ENCODE data around the gene RACK1. TPM values are rescaled to one million over a fixed set of nuclear protein-coding genes. Genes with fewer than 3 reads are reported as not detected.
A peak's percentile ranks its signal among the peaks of the same experiment; 100 is the strongest.

Gene RACK1
- total and polyA plus RNA-seq, 2 experiments from 2014 or later, result 2,372 to 4,798 TPM

DNA sequence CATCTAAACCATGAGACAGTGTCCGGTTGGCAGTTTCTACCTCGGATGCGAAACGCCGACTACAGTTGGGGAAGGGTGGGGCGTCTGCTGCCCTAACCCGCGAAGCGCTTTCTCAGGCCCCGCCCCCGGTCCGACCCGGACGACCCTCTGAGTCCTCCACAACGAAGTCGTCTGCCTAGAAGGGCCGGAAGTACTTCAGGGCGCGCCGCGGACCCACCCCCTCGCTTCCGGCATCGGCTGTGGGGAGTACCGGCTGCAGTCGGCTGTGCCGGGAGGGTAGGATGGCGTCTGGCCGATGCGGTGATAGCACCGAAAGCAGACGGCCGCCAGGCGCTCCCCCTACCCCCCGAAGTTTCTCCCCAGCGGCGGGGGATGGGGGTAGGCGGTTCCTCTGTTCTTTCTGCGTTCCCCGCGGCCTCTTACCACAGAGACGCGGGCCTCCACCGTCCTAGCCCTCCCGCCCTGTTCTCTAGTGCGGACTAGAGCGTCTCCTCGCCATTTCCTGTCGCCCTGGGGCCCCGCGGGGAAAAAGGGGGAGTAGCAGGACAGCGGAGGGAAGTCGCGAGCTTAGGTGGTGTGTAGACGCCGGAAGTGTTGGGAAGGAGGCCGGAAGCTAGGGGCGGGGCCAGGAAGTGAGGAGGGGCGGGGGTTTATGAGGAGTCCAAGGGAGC is 20.5 kb downstream of the RACK1 start, which contains the start of gene TRIM41:
Gene TRIM41, plus strand, starts transcription at position 224 of the 671 bp plus-strand sequence. CDS start 719 bp downstream, outside the sequence.
- Mint-ChIP-seq H3K27ac (peak within 1 kb of the TSS; percentile 97), H3K4me3 (peak within 1 kb of the TSS; percentile 99), H3K4me1 (peaks cover 20% of the 10 kb centered on the region), H3K9me3 (peaks cover 14% of the 10 kb centered on the region), H3K36me3 (ENCODE audit: low read depth) (peaks cover 14% of the 10 kb centered on the region; the same call in 2 of the 3 replicates), H3K27me3 (ENCODE audit: insufficient read depth, low read depth, poor library complexity) (peaks cover 50% of the 10 kb centered on the region)
- H3F3A ChIP-seq (replicated peaks; ENCODE audit: low read depth), result peaks cover 8% of the 10 kb centered on the region; the same call in 1 of the 2 replicates
- H3K79me2 ChIP-seq (replicated peaks; ENCODE audit: insufficient read depth), result peaks cover 25% of the 10 kb centered on the region
- H3K27me3 ChIP-seq (ENCODE audit: insufficient read depth), result no peaks in the 10 kb centered on the region
- H3K4me2 ChIP-seq, result peak within 1 kb of the TSS; percentile 82
- H4K20me1 ChIP-seq (replicated peaks; ENCODE audit: insufficient read depth), result no peaks in the 10 kb centered on the region; the same call in 1 of the 2 replicates
- TF ChIP-seq, protein P1, sequence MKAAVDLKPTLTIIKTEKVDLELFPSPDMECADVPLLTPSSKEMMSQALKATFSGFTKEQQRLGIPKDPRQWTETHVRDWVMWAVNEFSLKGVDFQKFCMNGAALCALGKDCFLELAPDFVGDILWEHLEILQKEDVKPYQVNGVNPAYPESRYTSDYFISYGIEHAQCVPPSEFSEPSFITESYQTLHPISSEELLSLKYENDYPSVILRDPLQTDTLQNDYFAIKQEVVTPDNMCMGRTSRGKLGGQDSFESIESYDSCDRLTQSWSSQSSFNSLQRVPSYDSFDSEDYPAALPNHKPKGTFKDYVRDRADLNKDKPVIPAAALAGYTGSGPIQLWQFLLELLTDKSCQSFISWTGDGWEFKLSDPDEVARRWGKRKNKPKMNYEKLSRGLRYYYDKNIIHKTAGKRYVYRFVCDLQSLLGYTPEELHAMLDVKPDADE (IDR thresholded peaks at IDR 0.05), result peak; percentile 90
- TF ChIP-seq STAT1 (IDR thresholded peaks at IDR 0.05; ENCODE audit: unreplicated experiment) (no peak), CREB1 (CRISPR knock-in tag; IDR thresholded peaks at IDR 0.05; ENCODE audit: low read depth) (peak; percentile 29; the same call in 1 of the 2 replicates), POLR2AphosphoS5 (IDR thresholded peaks at IDR 0.05; ENCODE audit: low read depth) (peak; percentile 73)
- TF ChIP-seq, protein P2, sequence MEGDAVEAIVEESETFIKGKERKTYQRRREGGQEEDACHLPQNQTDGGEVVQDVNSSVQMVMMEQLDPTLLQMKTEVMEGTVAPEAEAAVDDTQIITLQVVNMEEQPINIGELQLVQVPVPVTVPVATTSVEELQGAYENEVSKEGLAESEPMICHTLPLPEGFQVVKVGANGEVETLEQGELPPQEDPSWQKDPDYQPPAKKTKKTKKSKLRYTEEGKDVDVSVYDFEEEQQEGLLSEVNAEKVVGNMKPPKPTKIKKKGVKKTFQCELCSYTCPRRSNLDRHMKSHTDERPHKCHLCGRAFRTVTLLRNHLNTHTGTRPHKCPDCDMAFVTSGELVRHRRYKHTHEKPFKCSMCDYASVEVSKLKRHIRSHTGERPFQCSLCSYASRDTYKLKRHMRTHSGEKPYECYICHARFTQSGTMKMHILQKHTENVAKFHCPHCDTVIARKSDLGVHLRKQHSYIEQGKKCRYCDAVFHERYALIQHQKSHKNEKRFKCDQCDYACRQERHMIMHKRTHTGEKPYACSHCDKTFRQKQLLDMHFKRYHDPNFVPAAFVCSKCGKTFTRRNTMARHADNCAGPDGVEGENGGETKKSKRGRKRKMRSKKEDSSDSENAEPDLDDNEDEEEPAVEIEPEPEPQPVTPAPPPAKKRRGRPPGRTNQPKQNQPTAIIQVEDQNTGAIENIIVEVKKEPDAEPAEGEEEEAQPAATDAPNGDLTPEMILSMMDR (conservative IDR thresholded peaks at IDR 0.05; ENCODE audit: low read depth in 2 of 2), result 0 out of 4 replicates have a peak, but pooled peaks of 1 of the 2 experiments have one; percentile 7
- TF ChIP-seq, protein P3, sequence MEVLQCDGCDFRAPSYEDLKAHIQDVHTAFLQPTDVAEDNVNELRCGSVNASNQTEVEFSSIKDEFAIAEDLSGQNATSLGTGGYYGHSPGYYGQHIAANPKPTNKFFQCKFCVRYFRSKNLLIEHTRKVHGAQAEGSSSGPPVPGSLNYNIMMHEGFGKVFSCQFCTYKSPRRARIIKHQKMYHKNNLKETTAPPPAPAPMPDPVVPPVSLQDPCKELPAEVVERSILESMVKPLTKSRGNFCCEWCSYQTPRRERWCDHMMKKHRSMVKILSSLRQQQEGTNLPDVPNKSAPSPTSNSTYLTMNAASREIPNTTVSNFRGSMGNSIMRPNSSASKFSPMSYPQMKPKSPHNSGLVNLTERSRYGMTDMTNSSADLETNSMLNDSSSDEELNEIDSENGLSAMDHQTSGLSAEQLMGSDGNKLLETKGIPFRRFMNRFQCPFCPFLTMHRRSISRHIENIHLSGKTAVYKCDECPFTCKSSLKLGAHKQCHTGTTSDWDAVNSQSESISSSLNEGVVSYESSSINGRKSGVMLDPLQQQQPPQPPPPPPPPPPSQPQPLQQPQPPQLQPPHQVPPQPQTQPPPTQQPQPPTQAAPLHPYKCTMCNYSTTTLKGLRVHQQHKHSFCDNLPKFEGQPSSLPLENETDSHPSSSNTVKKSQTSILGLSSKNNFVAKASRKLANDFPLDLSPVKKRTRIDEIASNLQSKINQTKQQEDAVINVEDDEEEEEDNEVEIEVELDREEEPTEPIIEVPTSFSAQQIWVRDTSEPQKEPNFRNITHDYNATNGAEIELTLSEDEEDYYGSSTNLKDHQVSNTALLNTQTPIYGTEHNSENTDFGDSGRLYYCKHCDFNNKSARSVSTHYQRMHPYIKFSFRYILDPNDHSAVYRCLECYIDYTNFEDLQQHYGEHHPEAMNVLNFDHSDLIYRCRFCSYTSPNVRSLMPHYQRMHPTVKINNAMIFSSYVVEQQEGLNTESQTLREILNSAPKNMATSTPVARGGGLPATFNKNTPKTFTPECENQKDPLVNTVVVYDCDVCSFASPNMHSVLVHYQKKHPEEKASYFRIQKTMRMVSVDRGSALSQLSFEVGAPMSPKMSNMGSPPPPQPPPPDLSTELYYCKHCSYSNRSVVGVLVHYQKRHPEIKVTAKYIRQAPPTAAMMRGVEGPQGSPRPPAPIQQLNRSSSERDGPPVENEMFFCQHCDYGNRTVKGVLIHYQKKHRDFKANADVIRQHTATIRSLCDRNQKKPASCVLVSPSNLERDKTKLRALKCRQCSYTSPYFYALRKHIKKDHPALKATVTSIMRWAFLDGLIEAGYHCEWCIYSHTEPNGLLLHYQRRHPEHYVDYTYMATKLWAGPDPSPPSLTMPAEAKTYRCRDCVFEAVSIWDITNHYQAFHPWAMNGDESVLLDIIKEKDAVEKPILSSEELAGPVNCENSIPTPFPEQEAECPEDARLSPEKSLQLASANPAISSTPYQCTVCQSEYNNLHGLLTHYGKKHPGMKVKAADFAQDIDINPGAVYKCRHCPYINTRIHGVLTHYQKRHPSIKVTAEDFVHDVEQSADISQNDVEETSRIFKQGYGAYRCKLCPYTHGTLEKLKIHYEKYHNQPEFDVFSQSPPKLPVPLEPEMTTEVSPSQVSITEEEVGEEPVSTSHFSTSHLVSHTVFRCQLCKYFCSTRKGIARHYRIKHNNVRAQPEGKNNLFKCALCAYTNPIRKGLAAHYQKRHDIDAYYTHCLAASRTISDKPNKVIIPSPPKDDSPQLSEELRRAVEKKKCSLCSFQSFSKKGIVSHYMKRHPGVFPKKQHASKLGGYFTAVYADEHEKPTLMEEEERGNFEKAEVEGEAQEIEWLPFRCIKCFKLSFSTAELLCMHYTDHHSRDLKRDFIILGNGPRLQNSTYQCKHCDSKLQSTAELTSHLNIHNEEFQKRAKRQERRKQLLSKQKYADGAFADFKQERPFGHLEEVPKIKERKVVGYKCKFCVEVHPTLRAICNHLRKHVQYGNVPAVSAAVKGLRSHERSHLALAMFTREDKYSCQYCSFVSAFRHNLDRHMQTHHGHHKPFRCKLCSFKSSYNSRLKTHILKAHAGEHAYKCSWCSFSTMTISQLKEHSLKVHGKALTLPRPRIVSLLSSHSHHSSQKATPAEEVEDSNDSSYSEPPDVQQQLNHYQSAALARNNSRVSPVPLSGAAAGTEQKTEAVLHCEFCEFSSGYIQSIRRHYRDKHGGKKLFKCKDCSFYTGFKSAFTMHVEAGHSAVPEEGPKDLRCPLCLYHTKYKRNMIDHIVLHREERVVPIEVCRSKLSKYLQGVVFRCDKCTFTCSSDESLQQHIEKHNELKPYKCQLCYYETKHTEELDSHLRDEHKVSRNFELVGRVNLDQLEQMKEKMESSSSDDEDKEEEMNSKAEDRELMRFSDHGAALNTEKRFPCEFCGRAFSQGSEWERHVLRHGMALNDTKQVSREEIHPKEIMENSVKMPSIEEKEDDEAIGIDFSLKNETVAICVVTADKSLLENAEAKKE (CRISPR knock-in tag; IDR thresholded peaks at IDR 0.05), result no peak
- ATAC-seq (peak; percentile 55), DNase-seq (ENCODE audit: low spot score) (peak; percentile 99)
- peaks cover 10% of the 10 kb centered on the region; the same call in 1 of the 2 replicates for H3K4me1 ChIP-seq (ENCODE audit: insufficient read depth)
- peak within 1 kb of the TSS; percentile 66 for H3K4me3 ChIP-seq
- no peaks in the 10 kb centered on the region for H3K9me2 ChIP-seq (ENCODE audit: insufficient read depth)
- H3K36me3 ChIP-seq (ENCODE audit: insufficient read depth), result peaks cover 7% of the 10 kb centered on the region; the same call in 1 of the 2 replicates
- H2AFZ ChIP-seq, result peak within 1 kb of the TSS; percentile 91
- peak within 1 kb of the TSS; percentile 88 for H3K27ac ChIP-seq (ENCODE audit: low read depth)

All from GM23338 (cell line).